OCI-LY7 (cell line): Measurements from ENCODE around the gene PARP14. TPM values are rescaled to one million over a fixed set of nuclear protein-coding genes. Genes with fewer than 3 reads are reported as not detected.

Experiments
- BruUV-seq: library from RNA; stranded (reverse); fragments of 400-500 nt; replicated peaks from 2 replicates; lab custom pipeline; 2021; lab: Mats Ljungman, UMichigan
- CTCF ChIA-PET: fragments of 300-600 bp; sonication (Branson Sonifier 250); formaldehyde crosslinking; loops from one replicate; lab custom pipeline; 2022; ENCODE audit warnings: antibody characterized with exemption; ENCODE audit not compliant: unreplicated experiment; lab: Charles Lee
- POLR2A ChIA-PET: fragments of 300-600 bp; sonication (Branson Sonifier 250); formaldehyde crosslinking; loops from one replicate; lab custom pipeline; 2022; ENCODE audit warnings: antibody characterized with exemption; lab: Charles Lee
- DNase-seq: peaks from one replicate; pipeline ENCODE4 v3.0.0-alpha.2; 2015; ENCODE audit warnings: low spot score
- H2AFZ ChIP-seq: fragments of 200-600 bp; sonication (generic), shearing (Covaris generic); 2 replicates; pipeline ENCODE4 v1.6.1; 2014; ENCODE audit warnings: mild to moderate bottlenecking, antibody characterized with exemption, low read length, moderate library complexity
- H3K27ac ChIP-seq: fragments of 200-600 bp; sonication (generic); 2 replicates; pipeline ENCODE4 v1.5.1; 2014; ENCODE audit warnings: mixed run types, low read depth, mild to moderate bottlenecking, moderate library complexity, low read length, inconsistent platforms; ENCODE audit not compliant: poor library complexity, severe bottlenecking
- H3K36me3 ChIP-seq: fragments of 200-600 bp; sonication (generic); 2 replicates; pipeline ENCODE4 v1.6.1; 2014; ENCODE audit warnings: mild to moderate bottlenecking, antibody characterized with exemption, low read length, moderate library complexity, mixed read lengths; ENCODE audit not compliant: insufficient read depth
- H3K4me1 ChIP-seq: fragments of 200-600 bp; sonication (generic); 2 replicates; pipeline ENCODE4 v1.5.1; 2014; ENCODE audit warnings: mild to moderate bottlenecking, low read length; ENCODE audit not compliant: insufficient read depth, poor library complexity, severe bottlenecking
- H3K4me2 ChIP-seq: fragments of 200-600 bp; sonication (generic); 2 replicates; pipeline ENCODE4 v1.6.1; 2014; ENCODE audit warnings: mild to moderate bottlenecking, low read length
- H3K4me3 ChIP-seq: fragments of 200-600 bp; sonication (generic); 2 replicates; pipeline ENCODE4 v1.5.1; 2014; ENCODE audit warnings: mild to moderate bottlenecking, low read depth, low read length; ENCODE audit not compliant: poor library complexity, severe bottlenecking
- H3K79me2 ChIP-seq: fragments of 200-600 bp; sonication (generic); 2 replicates; pipeline ENCODE4 v1.6.1; 2016; ENCODE audit warnings: low read depth, mild to moderate bottlenecking, low read length, moderate library complexity, mixed read lengths; ENCODE audit not compliant: insufficient read depth
- H3K9me2 ChIP-seq: fragments of 200-600 bp; sonication (generic); 2 replicates; pipeline ENCODE4 v1.6.1; 2016; ENCODE audit warnings: mild to moderate bottlenecking, low read length, mixed read lengths; ENCODE audit not compliant: insufficient read depth
- H3K9me3 ChIP-seq: fragments of 200-600 bp; sonication (generic); 2 replicates; pipeline ENCODE4 v1.6.1; 2014; ENCODE audit warnings: mild to moderate bottlenecking, mixed run types, low read length, mixed read lengths
- H4K20me1 ChIP-seq: fragments of 200-600 bp; sonication (generic); 2 replicates; pipeline ENCODE4 v1.6.1; 2014; ENCODE audit warnings: mild to moderate bottlenecking, antibody characterized with exemption, low read length, moderate library complexity, mixed read lengths; ENCODE audit not compliant: insufficient read depth
- EZH2phosphoT487 ChIP-seq: fragments of 200-600 bp; sonication (generic); IDR thresholded peaks from 2 replicates; pipeline ENCODE4 v1.6.1; 2018; ENCODE audit warnings: low read depth, borderline replicate concordance, mild to moderate bottlenecking, mixed run types, antibody characterized with exemption, low read length, moderate library complexity, mixed read lengths
- intact Hi-C: fragments of 100-400 bp; cut with micrococcal nuclease; formaldehyde crosslinking; loops from one replicate; pipeline ENCODE4 v1.10.0; 2022; ENCODE audit not compliant: unreplicated experiment
- total RNA-seq, 2 experiments: library from RNA; depleted of rRNA in 1 of 2; stranded (reverse); fragments of >200 nt in 1 of 2; shearing (Covaris generic) in 1 of 2; gene quantifications; 2 replicates each; pipeline ENCODE4 v1.2.3, GENCODE V29; 2014 to 2022
- TF ChIP-seq, protein P1 (sequence below): fragments of 200-600 bp; sonication (generic); conservative IDR thresholded peaks from 2 replicates; pipeline ENCODE4 v1.5.1; 2014; ENCODE audit warnings: mild to moderate bottlenecking, antibody characterized with exemption, low read length, moderate library complexity, mixed read lengths

Gene PARP14
- total RNA-seq, 2 experiments from 2014 or later: 5.6 to 12.4 TPM

DNA sequence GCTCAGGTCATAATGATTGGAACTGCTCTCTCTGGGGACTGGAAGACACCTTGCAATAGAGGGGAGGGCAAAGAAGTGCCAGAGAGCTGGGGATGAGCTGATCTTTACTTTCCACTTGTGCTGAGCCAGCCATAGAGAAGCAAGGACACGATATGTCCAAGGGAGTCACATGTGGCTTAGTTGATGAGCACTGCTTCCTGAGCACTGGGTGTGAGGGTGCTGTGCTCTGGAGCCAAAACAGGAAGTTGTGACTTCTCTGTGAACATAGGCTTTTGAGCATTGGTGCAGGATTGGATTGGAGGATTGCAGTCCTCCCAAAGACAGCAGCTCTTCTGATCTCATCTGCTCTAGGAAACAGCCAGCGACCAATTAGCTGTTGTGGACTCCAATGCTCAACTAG lies 6.7 kb downstream of the PARP14 start:
- no peak for DNase-seq
- intact Hi-C loops: no loop called here
- no peaks in the 10 kb centered on the region for H3K9me3 ChIP-seq
- no peaks in the 10 kb centered on the region for H3K9me2 ChIP-seq
- H3K27ac ChIP-seq: no peak overlapping the region
- no peaks in the 10 kb centered on the region for H3K4me1 ChIP-seq
- ChIA-PET CTCF (no interaction called here), POLR2A (interaction anchor here (0.5 to 1.0 kb wide), 4 partner anchors 8 to 394 kb away, joined by 3 to 4 read pairs (median 3); no protein-coding TSS in a partner anchor)
- no peak overlapping the region for H3K4me2 ChIP-seq
- TF ChIP-seq EZH2phosphoT487: no peak
- TF ChIP-seq, protein P1, sequence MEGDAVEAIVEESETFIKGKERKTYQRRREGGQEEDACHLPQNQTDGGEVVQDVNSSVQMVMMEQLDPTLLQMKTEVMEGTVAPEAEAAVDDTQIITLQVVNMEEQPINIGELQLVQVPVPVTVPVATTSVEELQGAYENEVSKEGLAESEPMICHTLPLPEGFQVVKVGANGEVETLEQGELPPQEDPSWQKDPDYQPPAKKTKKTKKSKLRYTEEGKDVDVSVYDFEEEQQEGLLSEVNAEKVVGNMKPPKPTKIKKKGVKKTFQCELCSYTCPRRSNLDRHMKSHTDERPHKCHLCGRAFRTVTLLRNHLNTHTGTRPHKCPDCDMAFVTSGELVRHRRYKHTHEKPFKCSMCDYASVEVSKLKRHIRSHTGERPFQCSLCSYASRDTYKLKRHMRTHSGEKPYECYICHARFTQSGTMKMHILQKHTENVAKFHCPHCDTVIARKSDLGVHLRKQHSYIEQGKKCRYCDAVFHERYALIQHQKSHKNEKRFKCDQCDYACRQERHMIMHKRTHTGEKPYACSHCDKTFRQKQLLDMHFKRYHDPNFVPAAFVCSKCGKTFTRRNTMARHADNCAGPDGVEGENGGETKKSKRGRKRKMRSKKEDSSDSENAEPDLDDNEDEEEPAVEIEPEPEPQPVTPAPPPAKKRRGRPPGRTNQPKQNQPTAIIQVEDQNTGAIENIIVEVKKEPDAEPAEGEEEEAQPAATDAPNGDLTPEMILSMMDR: no peak
- no peak overlapping the region for H2AFZ ChIP-seq
- no peak overlapping the region for H3K4me3 ChIP-seq
- no peaks in the 10 kb centered on the region for H4K20me1 ChIP-seq
- BruUV-seq: no TSS peak
- H3K79me2 ChIP-seq: no peaks in the 10 kb centered on the region
- no peaks in the 10 kb centered on the region for H3K36me3 ChIP-seq

DNA sequence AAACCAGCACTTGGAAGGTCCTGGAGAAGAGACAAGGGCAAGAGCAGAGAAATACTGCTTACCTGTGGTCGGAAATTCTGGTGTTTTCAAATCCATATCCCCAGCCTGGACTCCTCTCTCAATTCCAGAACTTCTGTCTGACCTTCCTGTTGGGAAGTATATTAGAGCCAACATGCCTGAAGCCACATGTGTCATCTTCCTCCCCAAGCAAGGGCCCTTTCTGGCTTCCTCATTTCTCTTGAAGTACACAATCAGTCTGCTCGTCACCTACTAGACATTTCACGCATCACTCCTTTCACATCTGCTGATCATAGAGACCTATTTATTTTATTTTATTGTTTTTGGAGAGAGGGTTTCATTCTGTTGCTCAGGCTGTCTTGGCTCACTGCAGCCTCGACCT lies 8.4 kb downstream of the PARP14 start:
- TF ChIP-seq, protein P1: no peak
- TF ChIP-seq EZH2phosphoT487: no peak
- Histone ChIP-seq H3K36me3 (no peaks in the 10 kb centered on the region), H3K4me1 (no peaks in the 10 kb centered on the region), H3K9me2 (no peaks in the 10 kb centered on the region), H4K20me1 (no peaks in the 10 kb centered on the region), H3K9me3 (no peaks in the 10 kb centered on the region), H2AFZ (no peak overlapping the region), H3K4me3 (no peak overlapping the region), H3K4me2 (no peak overlapping the region), H3K27ac (no peak overlapping the region), H3K79me2 (no peaks in the 10 kb centered on the region)
- intact Hi-C loops: no loop called here
- ChIA-PET POLR2A (no interaction called here), CTCF (no interaction called here)
- BruUV-seq: no TSS peak
- DNase-seq: peak; percentile 12

DNA sequence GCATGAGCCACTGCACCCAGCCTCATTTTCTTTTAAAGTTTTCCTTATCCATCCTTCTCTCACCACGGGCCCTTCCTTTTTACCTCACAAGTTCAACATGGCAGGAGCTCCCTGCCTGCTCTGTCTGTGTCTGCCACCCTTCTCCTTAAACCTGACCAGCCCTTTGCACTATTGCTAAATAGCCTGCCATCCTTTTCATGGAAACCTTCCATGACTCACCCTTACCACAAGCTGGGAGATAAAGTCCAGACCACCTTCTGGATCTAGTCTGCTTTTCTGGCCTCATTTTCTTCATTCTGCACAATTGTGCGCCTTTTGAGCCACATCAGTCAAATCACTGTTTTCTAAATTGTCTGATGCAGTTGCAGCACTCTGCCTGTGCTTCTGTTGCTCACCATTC lies 8.9 kb downstream of the PARP14 start:
- H3K9me2 ChIP-seq: no peaks in the 10 kb centered on the region
- H3K4me1 ChIP-seq: no peaks in the 10 kb centered on the region
- H3K27ac ChIP-seq: no peak overlapping the region
- no peaks in the 10 kb centered on the region for H4K20me1 ChIP-seq
- no peak overlapping the region for H3K4me3 ChIP-seq
- no peaks in the 10 kb centered on the region for H3K9me3 ChIP-seq
- ChIA-PET CTCF (no interaction called here), POLR2A (no interaction called here)
- no peak overlapping the region for H2AFZ ChIP-seq
- no peak overlapping the region for H3K4me2 ChIP-seq
- DNase-seq: no peak
- TF ChIP-seq, protein P1: no peak
- TF ChIP-seq EZH2phosphoT487: no peak
- H3K79me2 ChIP-seq: no peaks in the 10 kb centered on the region
- H3K36me3 ChIP-seq: no peaks in the 10 kb centered on the region
- intact Hi-C loops: no loop called here
- BruUV-seq: no TSS peak
